Measurements from ENCODE around the gene ACSS3.

Gene ACSS3

GRCh38 chr12:81205416-81205815 lies 127.5 kb downstream of the ACSS3 start:
- TF ChIP-seq REST (IDR thresholded peaks at IDR 0.05; ENCODE audit: insufficient read depth in 1 of 2, low read depth in 2 of 2, low read length in 2 of 2): no peak
- TF ChIP-seq FOXP2 (optimal IDR thresholded peaks at IDR 0.05; ENCODE audit: borderline replicate concordance, extremely low read depth, extremely low read length, insufficient read depth): no peak
- TF ChIP-seq SIN3A (IDR thresholded peaks at IDR 0.05; ENCODE audit: borderline replicate concordance, insufficient read depth, low read length): no peak
- TF ChIP-seq POLR2AphosphoS5 (IDR thresholded peaks at IDR 0.05; ENCODE audit: low read depth, low read length): no peak
- TF ChIP-seq TAF1 (IDR thresholded peaks at IDR 0.05; ENCODE audit: borderline replicate concordance, insufficient read depth, low read length): no peak

DNA sequence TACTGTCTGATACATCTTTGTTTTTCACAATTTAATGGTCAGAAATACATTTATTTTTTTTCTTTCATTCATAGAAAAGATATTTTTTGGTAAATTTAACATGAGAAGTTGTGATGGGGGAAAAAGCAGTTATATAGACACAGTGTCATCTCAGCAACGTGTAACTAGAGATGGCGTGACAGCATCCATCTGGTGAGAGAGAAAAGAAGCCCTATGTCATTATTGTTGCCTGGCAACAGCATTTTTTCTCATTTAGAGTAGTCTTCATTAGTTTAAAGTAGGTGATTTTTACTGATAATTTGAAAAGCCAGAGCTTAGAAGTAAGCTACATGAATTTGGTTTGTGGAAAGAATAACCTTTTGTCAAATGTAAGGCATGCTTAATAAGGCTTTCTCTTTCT lies 128.6 kb downstream of the ACSS3 start:
- TF ChIP-seq TAF1 (IDR thresholded peaks at IDR 0.05; ENCODE audit: borderline replicate concordance, insufficient read depth, low read length) (no peak), POLR2AphosphoS5 (IDR thresholded peaks at IDR 0.05; ENCODE audit: low read depth, low read length) (no peak), REST (IDR thresholded peaks at IDR 0.05; ENCODE audit: insufficient read depth in 1 of 2, low read depth in 2 of 2, low read length in 2 of 2) (no peak), FOXP2 (optimal IDR thresholded peaks at IDR 0.05; ENCODE audit: borderline replicate concordance, extremely low read depth, extremely low read length, insufficient read depth) (no peak), SIN3A (IDR thresholded peaks at IDR 0.05; ENCODE audit: borderline replicate concordance, insufficient read depth, low read length) (no peak)

- TF ChIP-seq SIN3A (IDR thresholded peaks at IDR 0.05; ENCODE audit: borderline replicate concordance, insufficient read depth, low read length) (no peak), TAF1 (IDR thresholded peaks at IDR 0.05; ENCODE audit: borderline replicate concordance, insufficient read depth, low read length) (no peak), REST (IDR thresholded peaks at IDR 0.05; ENCODE audit: insufficient read depth in 1 of 2, low read depth in 2 of 2, low read length in 2 of 2) (no peak), POLR2AphosphoS5 (IDR thresholded peaks at IDR 0.05; ENCODE audit: low read depth, low read length) (no peak), FOXP2 (optimal IDR thresholded peaks at IDR 0.05; ENCODE audit: borderline replicate concordance, extremely low read depth, extremely low read length, insufficient read depth) (no peak)
These were observed 129.3 kb downstream of the ACSS3 start for GRCh38 chr12:81207173-81207572.

- TF ChIP-seq REST (IDR thresholded peaks at IDR 0.05; ENCODE audit: insufficient read depth in 1 of 2, low read depth in 2 of 2, low read length in 2 of 2): no peak
- no peak for TF ChIP-seq FOXP2 (optimal IDR thresholded peaks at IDR 0.05; ENCODE audit: borderline replicate concordance, extremely low read depth, extremely low read length, insufficient read depth)
- TF ChIP-seq TAF1 (IDR thresholded peaks at IDR 0.05; ENCODE audit: borderline replicate concordance, insufficient read depth, low read length): no peak
- no peak for TF ChIP-seq SIN3A (IDR thresholded peaks at IDR 0.05; ENCODE audit: borderline replicate concordance, insufficient read depth, low read length)
- TF ChIP-seq POLR2AphosphoS5 (IDR thresholded peaks at IDR 0.05; ENCODE audit: low read depth, low read length): no peak
These were observed 129.8 kb downstream of the ACSS3 start for GRCh38 chr12:81207664-81208063.

All from PFSK-1 (cell line).